KMS-11 (cell line): ENCODE measurements around the gene ANGPT4.

Experiments used
- H2AFZ ChIP-seq: fragments of 200-600 bp; sonication (generic); 2 replicates; pipeline ENCODE4 v1.6.1; 2016; ENCODE audit warnings: antibody characterized with exemption, mixed run types, low read depth
- H3K27ac ChIP-seq: fragments of 200-600 bp; sonication (generic); 2 replicates; pipeline ENCODE4 v1.6.1; 2016; ENCODE audit warnings: mild to moderate bottlenecking, mixed run types
- H3K27me3 ChIP-seq: fragments of 200-600 bp; sonication (generic); 2 replicates; pipeline ENCODE4 v1.6.1; 2017; ENCODE audit warnings: mild to moderate bottlenecking, low read depth, mixed run types, moderate library complexity; ENCODE audit not compliant: insufficient read depth
- H3K36me3 ChIP-seq: fragments of 200-600 bp; sonication (generic); 2 replicates; pipeline ENCODE4 v1.6.1; 2017; ENCODE audit warnings: mild to moderate bottlenecking, mixed run types; ENCODE audit not compliant: insufficient read depth
- H3K4me1 ChIP-seq: fragments of 200-600 bp; sonication (generic); 2 replicates; pipeline ENCODE4 v1.6.1; 2016; ENCODE audit warnings: mild to moderate bottlenecking, low read depth, mixed run types; ENCODE audit not compliant: poor library complexity, severe bottlenecking
- H3K4me2 ChIP-seq: fragments of 200-600 bp; sonication (generic); 2 replicates; pipeline ENCODE4 v1.7.0; 2016; ENCODE audit warnings: mild to moderate bottlenecking, mixed run types
- H3K4me3 ChIP-seq: fragments of 200-600 bp; sonication (generic); IDR thresholded peaks from 2 replicates; pipeline ENCODE4 v1.6.1; 2017; ENCODE audit warnings: low read depth, low read length, mixed read lengths; ENCODE audit not compliant: insufficient read depth
- H3K79me2 ChIP-seq: fragments of 200-600 bp; sonication (generic); 2 replicates; pipeline ENCODE4 v1.6.1; 2016; ENCODE audit warnings: low read depth, mixed run types; ENCODE audit not compliant: insufficient read depth
- H3K9ac ChIP-seq: fragments of 200-600 bp; sonication (generic); 2 replicates; pipeline ENCODE4 v1.6.1; 2016; ENCODE audit warnings: mild to moderate bottlenecking, mixed run types
- H4K20me1 ChIP-seq: fragments of 200-600 bp; sonication (generic); 2 replicates; pipeline ENCODE4 v1.6.1; 2016; ENCODE audit warnings: mild to moderate bottlenecking, mixed run types; ENCODE audit not compliant: insufficient read depth
- CTCF ChIP-seq: fragments of 200-600 bp; sonication (generic); conservative IDR thresholded peaks from 2 replicates; pipeline ENCODE4 v1.6.1; 2017; ENCODE audit warnings: low read depth, mild to moderate bottlenecking, antibody characterized with exemption, low read length, moderate library complexity, mixed read lengths

Gene ANGPT4

GRCh38 chr20:916125-916799, at the start of gene ANGPT4:
TSS of gene ANGPT4 (minus strand) at chr20:916334. CDS start at chr20:916214, 120 bp downstream.
- Histone ChIP-seq H3K27ac (no peak within 1 kb of the TSS), H3K4me1 (no peaks in the 10 kb centered on the region)

GRCh38 chr20:963795-964194, 47.7 kb upstream of the ANGPT4 start:
- Histone ChIP-seq H2AFZ (no peak overlapping the region), H3K4me1 (no peaks in the 10 kb centered on the region), H3K4me2 (no peak overlapping the region), H3K27ac (no peak overlapping the region), H3K27me3 (no peaks in the 10 kb centered on the region), H3K9ac (no peak overlapping the region), H4K20me1 (no peaks in the 10 kb centered on the region), H3K4me3 (no peak overlapping the region), H3K79me2 (no peaks in the 10 kb centered on the region), H3K36me3 (no peaks in the 10 kb centered on the region)
- no peak for TF ChIP-seq CTCF

More at GRCh38 chr20:916125-916799, at the start of gene ANGPT4:
- no peak within 1 kb of the TSS for H3K4me3 ChIP-seq
- H3K27me3 ChIP-seq: no peaks in the 10 kb centered on the region
- no peak within 1 kb of the TSS for H3K4me2 ChIP-seq
- H2AFZ ChIP-seq: no peak within 1 kb of the TSS
- no peak within 1 kb of the TSS for H3K9ac ChIP-seq
- no peaks in the 10 kb centered on the region for H3K79me2 ChIP-seq
- TF ChIP-seq CTCF: no peak
- H4K20me1 ChIP-seq: no peaks in the 10 kb centered on the region
- H3K36me3 ChIP-seq: no peaks in the 10 kb centered on the region

GRCh38 chr20:962683-963082, 46.5 kb upstream of the ANGPT4 start:
- H3K4me3 ChIP-seq: no peak overlapping the region
- no peaks in the 10 kb centered on the region for H3K79me2 ChIP-seq
- H3K9ac ChIP-seq: no peak overlapping the region
- TF ChIP-seq CTCF: no peak
- H2AFZ ChIP-seq: no peak overlapping the region
- no peaks in the 10 kb centered on the region for H3K27me3 ChIP-seq
- H3K36me3 ChIP-seq: no peaks in the 10 kb centered on the region
- H4K20me1 ChIP-seq: no peaks in the 10 kb centered on the region
- H3K27ac ChIP-seq: no peak overlapping the region
- H3K4me1 ChIP-seq: no peaks in the 10 kb centered on the region
- H3K4me2 ChIP-seq: no peak overlapping the region

- no peaks in the 10 kb centered on the region for H4K20me1 ChIP-seq
- H3K27ac ChIP-seq: no peak overlapping the region
- no peaks in the 10 kb centered on the region for H3K36me3 ChIP-seq
- no peaks in the 10 kb centered on the region for H3K4me1 ChIP-seq
- no peaks in the 10 kb centered on the region for H3K79me2 ChIP-seq
- no peak overlapping the region for H3K4me3 ChIP-seq
- TF ChIP-seq CTCF: no peak
- no peak overlapping the region for H2AFZ ChIP-seq
- H3K9ac ChIP-seq: no peak overlapping the region
- H3K4me2 ChIP-seq: no peak overlapping the region
- H3K27me3 ChIP-seq: no peaks in the 10 kb centered on the region
Observed at GRCh38 chr20:962223-962622, 46.1 kb upstream of the ANGPT4 start.
